ENCODE measurements around the gene ZNF606. TPM values are rescaled to one million over a fixed set of nuclear protein-coding genes. Genes with fewer than 3 reads are reported as not detected.

Gene ZNF606
- 13.8 and 16.8 TPM in 2 replicates for total RNA-seq

DNA sequence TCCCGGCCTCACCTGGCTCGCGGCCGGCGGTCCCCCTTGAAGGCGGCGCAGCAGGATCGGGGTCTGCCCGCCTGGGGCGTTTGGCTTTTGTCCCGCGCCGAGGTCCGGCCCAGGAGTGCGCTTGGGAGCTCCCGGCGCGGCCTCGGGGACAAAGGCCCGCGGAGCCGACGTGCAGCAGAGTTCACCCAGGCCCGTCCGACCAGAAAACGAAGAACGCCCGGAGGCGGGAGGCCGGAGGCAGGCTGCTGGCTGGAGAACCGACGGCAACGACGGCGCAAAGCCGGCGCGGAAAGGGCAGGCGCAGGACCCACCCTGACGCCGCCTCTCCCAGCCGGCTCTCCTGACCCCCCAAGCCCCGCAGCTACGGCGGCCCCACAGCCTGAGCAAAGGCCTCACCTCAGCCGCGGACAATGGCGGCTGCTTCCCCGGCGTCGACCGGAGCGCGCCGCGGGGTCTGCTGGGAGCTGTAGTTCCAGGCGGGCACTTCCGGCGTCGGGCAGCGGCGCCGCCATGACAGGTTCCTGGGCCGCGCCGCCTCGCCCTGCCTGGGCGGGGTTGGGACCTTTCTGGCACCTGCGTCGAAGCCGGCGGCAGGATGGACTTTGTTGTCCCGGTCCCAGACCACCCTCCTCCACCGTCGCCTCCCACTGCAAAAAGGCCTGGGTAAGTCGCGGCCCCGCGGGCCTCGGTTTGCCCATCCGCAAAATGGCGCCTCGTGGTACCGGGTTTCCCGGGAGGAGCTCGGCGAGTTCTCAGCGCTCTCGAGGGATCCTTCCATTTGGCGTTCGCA, at the start of gene ZNF606:
Gene ZNF606, minus strand, starts transcription at position 437 of the 790 bp plus-strand sequence. CDS start 1,501 bp downstream, outside the sequence.
- TF ChIP-seq, protein P1, sequence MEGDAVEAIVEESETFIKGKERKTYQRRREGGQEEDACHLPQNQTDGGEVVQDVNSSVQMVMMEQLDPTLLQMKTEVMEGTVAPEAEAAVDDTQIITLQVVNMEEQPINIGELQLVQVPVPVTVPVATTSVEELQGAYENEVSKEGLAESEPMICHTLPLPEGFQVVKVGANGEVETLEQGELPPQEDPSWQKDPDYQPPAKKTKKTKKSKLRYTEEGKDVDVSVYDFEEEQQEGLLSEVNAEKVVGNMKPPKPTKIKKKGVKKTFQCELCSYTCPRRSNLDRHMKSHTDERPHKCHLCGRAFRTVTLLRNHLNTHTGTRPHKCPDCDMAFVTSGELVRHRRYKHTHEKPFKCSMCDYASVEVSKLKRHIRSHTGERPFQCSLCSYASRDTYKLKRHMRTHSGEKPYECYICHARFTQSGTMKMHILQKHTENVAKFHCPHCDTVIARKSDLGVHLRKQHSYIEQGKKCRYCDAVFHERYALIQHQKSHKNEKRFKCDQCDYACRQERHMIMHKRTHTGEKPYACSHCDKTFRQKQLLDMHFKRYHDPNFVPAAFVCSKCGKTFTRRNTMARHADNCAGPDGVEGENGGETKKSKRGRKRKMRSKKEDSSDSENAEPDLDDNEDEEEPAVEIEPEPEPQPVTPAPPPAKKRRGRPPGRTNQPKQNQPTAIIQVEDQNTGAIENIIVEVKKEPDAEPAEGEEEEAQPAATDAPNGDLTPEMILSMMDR (IDR thresholded peaks at IDR 0.05; ENCODE audit: insufficient read depth, low read depth, low read length), result no peak
- DNase-seq (ENCODE audit: low read depth), result peak; percentile 89
- H3K4me3 ChIP-seq (ENCODE audit: low read depth, low read length), result peak within 1 kb of the TSS; percentile 94

DNA sequence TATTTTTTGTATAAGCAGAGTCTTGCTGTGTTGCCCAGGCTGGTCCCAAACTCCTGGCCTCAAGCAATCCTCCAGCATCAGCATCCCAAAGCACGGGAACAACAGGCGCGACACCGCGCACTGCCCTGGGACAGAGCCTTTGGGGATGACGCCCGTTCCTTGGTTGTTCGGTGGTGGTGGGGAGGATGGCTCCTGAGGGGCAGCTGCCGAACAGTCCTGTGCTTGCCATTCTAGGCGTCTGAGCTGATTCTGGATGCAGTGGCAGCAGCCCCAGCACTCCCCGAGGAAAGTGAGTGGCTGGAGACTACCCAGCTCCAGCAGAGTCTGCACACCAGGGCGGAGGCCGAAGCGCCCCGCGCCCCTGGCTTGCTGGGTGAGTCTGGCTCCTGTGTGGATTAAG, 49.6 kb upstream of the ZNF606 start:
- no peak for DNase-seq (ENCODE audit: low read depth)
- no peak overlapping the region for H3K4me3 ChIP-seq (ENCODE audit: low read depth, low read length)
- TF ChIP-seq, protein P1 (IDR thresholded peaks at IDR 0.05; ENCODE audit: insufficient read depth, low read depth, low read length), result no peak

DNA sequence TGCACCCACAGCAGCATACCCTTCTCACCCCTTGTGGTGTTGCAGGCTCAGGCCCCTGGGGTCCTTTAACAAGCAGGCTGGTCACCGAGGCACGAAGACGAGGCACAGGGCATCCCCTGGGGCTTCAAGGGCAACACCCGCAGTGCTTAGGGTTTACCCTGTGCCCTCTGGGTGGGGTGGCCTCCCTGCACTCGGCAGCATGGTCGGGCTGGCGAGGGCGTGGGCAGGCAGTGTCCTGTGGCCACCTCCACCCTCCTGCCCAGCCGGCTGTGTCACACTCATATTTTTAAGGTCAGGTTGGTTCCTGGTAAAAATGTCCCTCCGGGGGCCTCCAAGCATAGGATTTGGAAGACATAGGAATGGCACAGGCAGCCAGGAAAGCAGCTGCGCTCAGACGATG, 45.1 kb upstream of the ZNF606 start:
- no peak overlapping the region for H3K4me3 ChIP-seq (ENCODE audit: low read depth, low read length)
- no peak for DNase-seq (ENCODE audit: low read depth)
- TF ChIP-seq, protein P1 (IDR thresholded peaks at IDR 0.05; ENCODE audit: insufficient read depth, low read depth, low read length), result no peak

DNA sequence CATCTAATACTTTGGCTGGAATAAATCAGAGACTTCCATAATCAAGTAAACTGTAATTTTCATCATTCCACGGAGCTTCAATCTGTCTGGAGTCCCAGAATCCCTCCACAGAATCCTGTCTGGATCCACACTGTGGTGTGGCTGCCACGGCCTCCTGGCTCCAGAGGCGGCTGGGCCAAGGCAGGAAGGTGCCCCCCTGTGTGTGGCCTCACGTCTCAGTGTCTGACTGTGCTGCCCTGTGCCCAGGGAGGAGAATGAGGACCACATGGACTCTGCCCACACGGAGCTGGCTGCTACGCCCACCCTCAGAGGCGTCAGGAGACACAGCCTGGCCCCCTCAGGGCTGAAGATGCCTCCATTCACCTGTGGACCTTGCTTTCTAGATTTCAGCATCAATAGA, 44.2 kb upstream of the ZNF606 start:
- DNase-seq (ENCODE audit: low read depth), result no peak
- H3K4me3 ChIP-seq (ENCODE audit: low read depth, low read length), result no peak overlapping the region
- TF ChIP-seq, protein P1 (IDR thresholded peaks at IDR 0.05; ENCODE audit: insufficient read depth, low read depth, low read length), result no peak

DNA sequence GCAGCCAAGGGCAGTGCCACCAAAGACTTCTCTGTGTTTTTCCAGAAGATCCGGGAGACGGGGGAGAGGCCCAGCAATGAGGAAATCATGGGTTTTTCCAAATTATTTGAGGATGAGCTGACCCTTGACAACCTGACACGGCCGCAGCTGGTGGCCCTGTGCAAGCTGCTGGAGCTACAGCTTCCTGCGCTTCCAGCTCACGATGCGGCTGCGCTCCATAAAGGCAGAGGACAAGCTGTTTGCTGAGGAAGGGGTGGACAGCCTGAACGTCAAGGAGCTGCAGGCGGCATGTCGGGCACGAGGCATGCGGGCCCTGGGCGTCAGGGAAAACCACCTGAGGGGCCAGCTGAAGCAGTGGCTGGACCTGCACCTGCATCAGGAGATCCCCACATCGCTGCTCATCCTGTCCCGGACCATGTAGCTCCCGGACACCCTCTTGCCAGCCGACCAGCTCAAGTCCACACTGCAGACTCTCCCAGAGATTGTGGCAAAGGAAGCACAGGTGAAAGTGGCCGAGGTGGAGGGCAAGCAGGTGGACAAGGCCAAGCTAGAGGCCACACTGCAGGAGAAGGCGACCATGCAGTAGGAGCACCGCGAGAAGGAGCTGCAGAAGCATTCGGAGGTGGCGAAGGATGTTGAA, 42.9 kb upstream of the ZNF606 start:
- no peak for DNase-seq (ENCODE audit: low read depth)
- TF ChIP-seq, protein P1 (IDR thresholded peaks at IDR 0.05; ENCODE audit: insufficient read depth, low read depth, low read length), result no peak
- no peak overlapping the region for H3K4me3 ChIP-seq (ENCODE audit: low read depth, low read length)

DNA sequence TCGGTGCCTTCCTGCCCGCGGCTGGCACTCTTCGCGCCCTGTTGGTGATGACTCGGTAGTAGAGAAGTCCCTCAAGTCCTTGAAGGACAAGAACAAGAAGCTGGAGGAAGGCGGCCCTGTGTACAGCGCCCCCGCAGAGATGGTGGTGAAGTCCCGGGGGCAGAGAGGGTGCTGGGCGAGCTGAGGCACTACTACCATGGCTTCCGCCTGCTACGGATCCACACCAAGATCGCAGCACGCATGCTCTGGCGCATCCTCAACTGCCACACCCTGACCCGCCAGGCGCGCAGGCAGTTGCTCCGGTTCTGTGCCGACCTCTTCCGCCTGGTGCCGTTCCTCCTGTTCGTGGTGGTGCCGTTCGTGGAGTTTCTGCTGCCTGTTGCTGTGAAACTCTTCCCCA, 42.3 kb upstream of the ZNF606 start:
- TF ChIP-seq, protein P1 (IDR thresholded peaks at IDR 0.05; ENCODE audit: insufficient read depth, low read depth, low read length), result no peak
- no peak overlapping the region for H3K4me3 ChIP-seq (ENCODE audit: low read depth, low read length)
- no peak for DNase-seq (ENCODE audit: low read depth)
